NCI-H1105 treated with DMSO at 0.1 percent for 48 hours (cell line): ENCODE data around the gene ADA.

Experiments used
- DNase-seq: peaks from one replicate; lab custom pipeline; 2025; lab: John Stamatoyannopoulos, UW

ADA gene

DNA sequence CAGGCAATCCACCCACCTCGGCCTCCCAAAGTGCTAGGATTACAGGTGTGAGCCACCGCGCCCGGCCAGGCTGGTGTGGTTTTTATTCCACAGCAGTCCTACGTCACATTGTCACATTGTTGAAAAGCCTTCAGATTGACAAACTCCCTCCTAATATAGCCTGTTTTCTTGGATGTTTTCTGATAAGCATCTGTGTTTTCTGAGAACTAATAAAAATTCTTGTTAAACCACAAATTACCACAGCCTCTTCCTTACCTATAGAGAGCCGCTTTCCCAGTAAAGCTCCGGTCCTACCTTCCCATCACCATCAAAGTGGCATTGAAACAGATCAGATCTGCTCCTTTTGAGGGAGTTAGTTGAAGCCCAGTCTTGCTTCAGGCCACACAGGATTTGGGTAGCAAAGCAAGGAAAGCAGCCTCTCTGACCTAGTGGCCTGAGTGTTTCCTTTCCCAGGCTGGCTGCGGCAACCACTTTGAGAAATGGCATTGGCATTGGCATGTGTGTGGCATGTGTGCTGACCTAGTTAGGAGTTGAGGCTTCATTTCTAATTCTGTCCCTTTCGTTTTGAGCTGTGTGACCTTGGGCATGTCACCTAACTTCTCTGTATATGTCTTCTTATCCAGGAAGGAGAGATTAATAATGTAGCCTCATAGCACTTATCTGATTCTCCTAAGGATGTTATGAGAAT lies 70.8 kb downstream of the ADA start:
- no peak for DNase-seq

DNA sequence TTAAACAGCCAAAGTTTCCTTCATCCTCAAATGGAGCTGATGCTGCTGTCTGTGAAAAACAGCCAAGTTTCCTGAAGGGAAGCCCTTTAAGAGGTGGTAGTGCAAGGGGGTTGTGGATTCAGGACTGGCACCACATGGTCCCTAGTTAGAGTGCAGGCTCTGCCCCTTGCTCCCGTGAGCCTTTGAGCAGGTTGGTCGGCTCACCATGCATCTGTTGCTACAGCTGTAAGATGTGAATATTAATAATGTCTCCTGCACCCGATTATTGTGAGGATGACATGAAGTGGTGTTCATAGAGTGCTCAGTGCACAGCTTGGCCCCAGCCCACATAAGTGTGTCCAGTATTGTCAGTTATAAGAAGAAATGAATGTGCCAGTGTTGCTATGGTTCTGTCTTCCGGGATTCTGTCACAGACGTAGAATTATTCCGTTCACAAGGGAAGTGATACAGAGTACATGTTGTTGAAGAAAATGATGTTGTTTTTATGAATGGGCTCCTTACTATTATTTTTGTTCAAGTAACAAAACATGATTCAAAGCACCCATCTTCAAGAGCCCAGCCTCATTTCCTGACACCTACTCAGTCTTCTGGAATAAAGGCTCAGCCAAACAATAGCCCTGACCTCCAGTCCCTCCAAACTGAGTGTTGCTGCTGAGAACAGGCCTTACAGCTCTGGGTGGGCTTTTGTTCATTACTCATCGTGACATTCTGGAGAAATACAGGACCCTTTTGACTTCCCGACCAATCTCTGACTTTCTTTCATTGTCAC lies 72.0 kb downstream of the ADA start:
- no peak for DNase-seq

DNA sequence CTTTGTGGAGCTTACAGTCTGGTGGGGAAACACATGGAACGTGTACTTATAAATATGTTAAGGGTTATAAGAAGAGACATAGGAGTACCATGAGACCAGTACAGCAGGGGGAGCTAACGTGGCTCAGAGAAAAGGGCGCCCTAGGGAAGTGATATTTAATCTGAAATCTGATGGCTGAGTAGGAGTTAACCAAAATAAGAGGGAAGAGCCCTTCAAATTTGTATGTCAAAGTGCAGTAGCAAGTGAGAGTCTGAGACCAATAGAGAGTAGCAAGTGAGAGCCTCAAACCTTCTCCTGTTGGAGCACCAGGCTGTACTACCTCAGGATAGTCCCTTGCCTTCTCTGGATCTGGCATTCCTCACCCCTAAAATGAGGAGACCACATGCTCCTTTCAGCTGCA lies 75.2 kb downstream of the ADA start:
- no peak for DNase-seq

DNA sequence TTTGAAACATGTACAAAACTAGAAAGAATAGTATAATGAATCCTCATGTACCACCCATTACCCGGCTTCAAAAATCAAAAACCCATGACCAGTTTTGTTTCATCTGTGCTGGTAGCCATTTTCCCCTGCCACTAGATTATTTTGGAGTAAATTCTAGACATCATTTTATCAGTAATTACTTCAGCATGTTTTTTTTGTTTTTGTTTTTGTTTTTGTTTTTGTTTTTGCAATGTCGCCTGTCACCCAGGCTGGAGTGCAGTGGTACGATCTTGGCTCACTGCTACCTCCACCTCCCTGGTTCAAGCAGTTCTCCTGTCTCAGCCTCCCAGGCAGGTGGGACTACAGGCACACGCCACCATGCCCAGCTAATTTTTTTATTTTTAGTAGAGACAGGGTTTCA lies 77.1 kb downstream of the ADA start:
- DNase-seq, result no peak

DNA sequence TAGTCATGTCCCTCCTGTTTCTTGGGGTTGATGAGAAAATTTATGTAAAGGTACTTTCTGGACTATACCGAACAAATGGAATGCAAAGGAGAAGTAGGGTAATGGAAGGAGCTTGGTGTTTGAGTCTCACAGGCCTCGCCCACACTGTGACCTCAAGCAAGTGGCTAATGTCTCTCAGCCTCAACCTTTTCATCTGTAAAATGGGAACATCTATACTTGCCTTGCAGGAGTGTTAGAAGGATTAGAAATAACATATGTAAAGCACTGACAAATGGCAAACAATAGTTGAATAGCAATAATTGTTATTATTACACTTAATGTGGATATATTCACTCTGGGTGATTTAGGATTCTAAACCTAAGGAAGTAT lies 78.0 kb downstream of the ADA start:
- no peak for DNase-seq

DNA sequence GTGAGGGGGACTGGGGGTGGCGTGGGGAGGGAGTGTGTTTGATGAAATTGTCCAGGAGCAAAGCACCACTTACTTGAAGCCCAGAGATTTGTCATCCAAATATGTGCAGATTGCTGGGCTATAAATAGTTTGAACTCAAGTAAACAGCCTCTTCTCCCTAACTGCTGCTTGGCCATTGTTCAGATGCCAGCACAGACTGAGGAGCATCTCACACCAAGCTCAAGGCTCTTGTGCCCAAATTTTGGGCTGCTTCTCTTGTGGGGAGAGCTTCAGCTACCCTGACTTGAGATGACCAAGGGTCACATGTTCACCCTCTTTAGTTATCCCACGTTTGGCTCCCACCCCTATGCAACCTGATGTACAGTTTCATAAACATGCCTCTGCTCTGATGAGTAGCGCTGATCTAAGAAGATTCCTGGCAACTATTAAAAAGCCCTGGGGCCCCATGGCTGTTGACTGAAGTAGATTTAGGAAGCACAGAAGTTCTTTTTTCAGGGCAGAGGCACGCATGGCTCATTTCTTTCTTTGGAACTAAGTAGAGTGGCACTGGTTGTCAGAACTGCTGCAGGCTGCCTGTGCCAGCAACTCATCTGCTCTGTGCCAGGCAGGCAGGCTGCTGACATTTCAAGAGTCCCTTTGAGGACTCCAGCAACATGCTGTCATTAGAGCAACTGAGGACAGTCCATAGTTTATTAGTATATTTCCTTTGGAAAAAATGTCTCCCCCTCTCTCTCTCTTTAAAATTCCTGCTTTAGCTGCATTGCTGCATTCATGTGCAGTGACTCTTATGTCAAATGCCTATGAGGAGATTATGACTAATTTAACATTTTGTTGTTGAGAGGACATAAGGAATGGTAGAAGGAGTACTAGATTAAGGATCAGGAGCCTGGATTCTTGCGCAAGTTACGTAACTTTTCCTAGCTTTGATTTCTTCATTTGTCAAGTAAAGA lies 78.7 kb downstream of the ADA start:
- no peak for DNase-seq

DNA sequence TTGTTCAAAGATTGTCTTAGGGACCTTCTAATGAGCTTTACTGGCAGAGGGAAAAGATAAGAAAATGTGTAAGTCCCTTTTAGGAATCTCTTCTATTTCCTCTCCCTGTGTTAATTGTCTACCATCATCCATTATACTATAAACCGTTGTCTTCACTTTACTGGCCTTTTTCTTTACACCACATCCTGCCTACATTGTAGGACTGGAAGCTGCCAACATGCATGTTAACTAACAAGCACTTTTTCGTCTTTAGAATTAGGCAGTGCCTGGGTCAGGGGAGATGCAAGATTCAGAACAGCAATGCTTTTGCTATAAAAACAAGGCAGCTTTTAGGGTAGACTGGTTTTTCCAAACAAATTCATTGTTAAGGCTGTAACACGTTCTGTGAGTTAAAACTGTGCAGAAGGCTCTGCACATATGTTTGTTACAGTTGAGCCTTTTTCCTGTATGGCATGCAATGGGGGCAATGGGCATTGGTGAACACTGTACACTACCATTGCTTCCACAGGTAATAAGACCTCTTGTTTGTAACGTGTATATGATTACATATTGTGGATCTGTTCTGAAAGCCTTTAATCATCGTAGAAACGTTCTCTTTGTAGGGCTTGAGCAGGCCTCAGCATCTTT lies 80.0 kb downstream of the ADA start:
- DNase-seq, result no peak

DNA sequence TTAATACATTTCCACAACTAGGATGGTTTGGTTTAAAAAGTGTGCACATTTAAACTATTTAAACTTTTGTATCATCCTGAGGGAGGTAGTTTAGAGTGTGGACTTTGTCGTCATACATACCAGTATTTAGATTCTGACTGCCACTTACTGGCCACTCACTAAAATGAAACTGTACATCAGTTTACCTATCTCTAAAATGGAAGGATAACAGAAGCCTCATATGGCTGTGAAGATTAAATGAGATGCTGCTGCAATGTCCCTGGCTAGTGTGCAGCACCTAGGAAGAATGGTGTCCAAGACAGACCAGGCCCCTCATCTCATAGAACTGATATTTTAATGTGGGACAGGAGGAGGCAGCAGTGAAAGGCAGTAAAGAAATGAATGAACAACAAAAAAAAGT lies 81.1 kb downstream of the ADA start:
- no peak for DNase-seq
